HFFc6 (cell line): ENCODE measurements around the gene PAMR1. TPM values are rescaled to one million over a fixed set of nuclear protein-coding genes. Genes with fewer than 3 reads are reported as not detected.

Experiments
- DNase-seq: peaks from one replicate; pipeline ENCODE4 v3.0.0-alpha.2; 2018
- H3K27ac Mint-ChIP-seq: 2 replicates; pipeline ENCODE4 v1.8.0; 2020; ENCODE audit warnings: mild to moderate bottlenecking, mixed read lengths
- H3K27me3 Mint-ChIP-seq: 2 replicates; pipeline ENCODE4 v1.8.0; 2021; ENCODE audit warnings: mild to moderate bottlenecking, moderate library complexity, mixed read lengths; ENCODE audit not compliant: insufficient read depth
- H3K36me3 Mint-ChIP-seq: 2 replicates; pipeline ENCODE4 v1.8.0; 2021; ENCODE audit warnings: low read depth, mixed read lengths
- H3K4me1 Mint-ChIP-seq: 2 replicates; pipeline ENCODE4 v1.8.0; 2020; ENCODE audit warnings: low read depth, mixed read lengths
- H3K4me3 Mint-ChIP-seq: 2 replicates; pipeline ENCODE4 v1.8.0; 2020; ENCODE audit warnings: mild to moderate bottlenecking, moderate library complexity, mixed read lengths
- H3K9me3 Mint-ChIP-seq: 2 replicates; pipeline ENCODE4 v1.8.0; 2020; ENCODE audit warnings: mild to moderate bottlenecking, mixed read lengths
- total RNA-seq, 6 experiments: library from RNA; stranded (reverse); fragmentation: NEBNext Ultra II Directional; extraction: Animal tissue kit (Norgen Biotek cat#: 25700); gene quantifications; 2 replicates in 1 of 6; 3 replicates in 5 of 6; pipeline ENCODE4 v1.2.3, GENCODE V29; 2021
- TF ChIP-seq, protein P1 (sequence below): fragments of 200-600 bp; sonication (generic); IDR thresholded peaks from 2 replicates; pipeline ENCODE4 v1.5.0; 2021; ENCODE audit warnings: antibody characterized with exemption, mild to moderate bottlenecking

Gene PAMR1
- total RNA-seq, 6 experiments from 2014 or later = 151 to 209 (median 191) TPM

DNA sequence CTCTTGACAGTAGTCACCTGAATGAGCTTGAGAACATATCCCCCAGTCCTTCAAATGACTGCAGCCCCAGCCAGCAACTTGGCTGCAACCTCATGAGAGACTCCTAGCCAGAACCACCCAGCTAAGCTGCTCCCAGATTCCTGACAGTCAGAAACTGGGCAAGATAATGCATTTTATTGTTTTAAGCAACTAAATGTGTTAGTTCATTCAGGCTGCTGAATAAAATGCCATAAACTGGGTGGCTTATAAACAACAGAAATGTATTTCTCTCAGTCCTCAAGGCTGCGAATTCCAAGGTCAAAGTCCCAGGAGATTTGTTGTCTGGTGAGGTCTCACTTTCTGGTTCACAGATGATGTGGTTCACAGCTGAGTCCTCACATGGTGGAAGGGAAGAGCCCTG lies 5.8 kb upstream of the PAMR1 start:
- no peak for DNase-seq
- Mint-ChIP-seq H3K36me3 (no peaks in the 10 kb centered on the region), H3K27me3 (peaks cover 3% of the 10 kb centered on the region), H3K27ac (peak overlapping the region; percentile 87), H3K4me3 (peak overlapping the region; percentile 37), H3K4me1 (peaks cover 46% of the 10 kb centered on the region), H3K9me3 (no peaks in the 10 kb centered on the region)
- TF ChIP-seq, protein P1, sequence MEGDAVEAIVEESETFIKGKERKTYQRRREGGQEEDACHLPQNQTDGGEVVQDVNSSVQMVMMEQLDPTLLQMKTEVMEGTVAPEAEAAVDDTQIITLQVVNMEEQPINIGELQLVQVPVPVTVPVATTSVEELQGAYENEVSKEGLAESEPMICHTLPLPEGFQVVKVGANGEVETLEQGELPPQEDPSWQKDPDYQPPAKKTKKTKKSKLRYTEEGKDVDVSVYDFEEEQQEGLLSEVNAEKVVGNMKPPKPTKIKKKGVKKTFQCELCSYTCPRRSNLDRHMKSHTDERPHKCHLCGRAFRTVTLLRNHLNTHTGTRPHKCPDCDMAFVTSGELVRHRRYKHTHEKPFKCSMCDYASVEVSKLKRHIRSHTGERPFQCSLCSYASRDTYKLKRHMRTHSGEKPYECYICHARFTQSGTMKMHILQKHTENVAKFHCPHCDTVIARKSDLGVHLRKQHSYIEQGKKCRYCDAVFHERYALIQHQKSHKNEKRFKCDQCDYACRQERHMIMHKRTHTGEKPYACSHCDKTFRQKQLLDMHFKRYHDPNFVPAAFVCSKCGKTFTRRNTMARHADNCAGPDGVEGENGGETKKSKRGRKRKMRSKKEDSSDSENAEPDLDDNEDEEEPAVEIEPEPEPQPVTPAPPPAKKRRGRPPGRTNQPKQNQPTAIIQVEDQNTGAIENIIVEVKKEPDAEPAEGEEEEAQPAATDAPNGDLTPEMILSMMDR = no peak

DNA sequence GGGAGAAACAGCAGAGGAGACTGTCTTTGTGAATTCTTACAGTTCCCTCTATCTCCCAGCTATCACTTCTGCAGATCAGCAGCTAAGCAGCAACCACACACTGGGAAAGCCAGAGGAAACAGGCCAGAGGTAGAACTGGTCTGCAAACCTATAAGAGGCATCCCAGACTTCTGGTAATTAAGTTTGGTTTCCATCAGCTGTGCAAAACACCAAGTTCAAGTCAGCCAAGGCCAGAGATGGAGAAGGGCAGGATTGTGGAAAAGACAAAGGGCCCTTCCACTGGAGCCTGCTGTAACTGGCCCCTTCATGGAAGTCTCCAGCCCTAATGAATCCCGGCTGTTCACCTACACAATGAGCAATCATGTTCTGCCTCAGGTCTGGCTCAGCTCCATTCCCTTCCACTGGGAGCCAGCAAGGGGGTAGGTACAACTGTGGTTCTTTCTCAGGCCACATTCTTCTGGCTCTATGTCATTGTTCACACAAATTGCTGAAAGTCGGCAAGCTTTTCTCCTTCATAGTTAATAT lies 4.6 kb upstream of the PAMR1 start:
- TF ChIP-seq, protein P1 = no peak
- Mint-ChIP-seq H3K4me3 (peak overlapping the region; percentile 37), H3K9me3 (no peaks in the 10 kb centered on the region), H3K36me3 (no peaks in the 10 kb centered on the region), H3K27ac (peak overlapping the region; percentile 87), H3K27me3 (peaks cover 5% of the 10 kb centered on the region), H3K4me1 (peaks cover 51% of the 10 kb centered on the region)
- peak; percentile 92 for DNase-seq

DNA sequence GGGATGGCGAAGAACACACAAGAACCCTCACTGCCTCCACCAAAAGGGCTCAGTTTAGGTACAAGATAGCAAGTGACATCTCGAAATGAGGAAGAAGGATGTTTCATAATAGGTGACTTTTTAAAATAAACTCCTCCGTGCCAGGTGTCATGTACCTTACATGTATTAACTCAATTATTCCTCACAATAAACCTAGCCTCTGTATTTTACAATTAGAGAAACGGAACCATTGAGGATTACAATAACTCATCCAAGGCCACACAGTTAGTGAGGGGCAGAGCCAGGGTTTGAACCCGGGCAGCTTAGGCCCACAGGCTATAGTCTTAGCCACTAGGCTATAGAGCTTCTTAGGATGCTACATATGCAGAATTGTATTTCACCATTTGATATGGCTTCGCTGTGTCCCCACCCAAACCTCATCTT lies 965 bp upstream of the PAMR1 start:
- Mint-ChIP-seq H3K27me3 (peaks cover 2% of the 10 kb centered on the region; the same call in 1 of the 2 replicates), H3K4me1 (peaks cover 77% of the 10 kb centered on the region), H3K9me3 (no peaks in the 10 kb centered on the region), H3K36me3 (peaks cover 12% of the 10 kb centered on the region), H3K4me3 (peak overlapping the region; percentile 91), H3K27ac (peak overlapping the region; percentile 63)
- TF ChIP-seq, protein P1 = no peak
- peak; percentile 91 for DNase-seq

DNA sequence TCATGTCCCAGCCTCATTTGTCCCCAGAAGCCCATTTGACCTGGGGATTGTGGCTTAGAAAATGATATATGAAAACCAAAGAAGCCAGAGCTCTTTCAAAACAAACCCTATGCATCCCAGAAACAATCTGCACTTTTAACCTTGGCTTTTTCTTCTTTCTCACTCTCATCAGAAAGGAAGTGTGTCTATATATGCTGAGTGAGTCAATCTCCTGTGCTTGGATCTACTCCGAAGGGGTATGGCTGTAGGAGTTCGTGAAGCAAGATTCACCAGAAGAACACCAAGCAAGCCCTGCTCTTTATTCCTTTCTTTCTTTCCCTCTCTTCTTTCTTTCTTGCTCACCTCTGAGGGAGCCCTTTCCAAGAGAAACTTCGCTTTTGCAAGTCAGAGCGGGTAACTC lies 636 bp downstream of the PAMR1 start:
- Mint-ChIP-seq H3K36me3 (peaks cover 23% of the 10 kb centered on the region), H3K27ac (peak overlapping the region; percentile 63), H3K4me1 (peaks cover 77% of the 10 kb centered on the region), H3K27me3 (peaks cover 2% of the 10 kb centered on the region; the same call in 1 of the 2 replicates), H3K4me3 (peak overlapping the region; percentile 91), H3K9me3 (no peaks in the 10 kb centered on the region)
- DNase-seq = peak; percentile 55
- TF ChIP-seq, protein P1 = no peak

DNA sequence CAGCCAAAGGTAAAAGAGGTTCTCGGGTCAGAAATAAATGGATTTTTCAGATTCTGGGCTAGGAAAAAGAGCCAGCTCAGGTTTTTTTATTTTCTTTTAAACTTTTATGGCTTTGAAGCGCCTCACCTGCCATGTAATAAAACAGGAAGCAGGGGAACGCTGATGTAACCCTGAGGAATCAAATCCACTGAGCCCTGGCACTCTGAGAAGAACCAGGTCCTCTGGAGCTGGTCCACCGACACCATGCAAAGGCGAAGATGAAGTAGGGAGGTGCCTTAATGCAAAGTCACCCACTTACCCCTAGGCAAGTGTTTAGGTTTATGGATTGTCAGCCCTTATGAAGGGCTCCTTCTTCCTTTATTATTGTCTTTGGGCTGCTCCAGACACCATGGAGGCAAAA lies 1.6 kb downstream of the PAMR1 start:
- Mint-ChIP-seq H3K27ac (peak overlapping the region; percentile 63), H3K27me3 (peaks cover 2% of the 10 kb centered on the region; the same call in 1 of the 2 replicates), H3K4me1 (peaks cover 77% of the 10 kb centered on the region), H3K9me3 (no peaks in the 10 kb centered on the region), H3K4me3 (peak overlapping the region; percentile 91), H3K36me3 (peaks cover 33% of the 10 kb centered on the region)
- TF ChIP-seq, protein P1 = no peak
- DNase-seq = no peak
